ENCODE data around the gene CLSTN3.

CLSTN3 gene

GRCh38 chr12:7129872-7130691, at the start of gene CLSTN3:
Gene CLSTN3 (plus strand): TSS chr12:7130371. CDS start chr12:7130649, 278 bp downstream.
- H3K27ac Mint-ChIP-seq = peak within 1 kb of the TSS; percentile 92

GRCh38 chr12:7081037-7081436, 49.1 kb upstream of the CLSTN3 start:
- Mint-ChIP-seq H3K4me3 (no peak overlapping the region), H3K27ac (no peak overlapping the region), H3K9me3 (peaks cover 6% of the 10 kb centered on the region), H3K36me3 (ENCODE audit: low read depth) (peaks cover 5% of the 10 kb centered on the region), H3K4me1 (ENCODE audit: low read depth) (no peaks in the 10 kb centered on the region), H3K27me3 (ENCODE audit: low read depth) (peaks cover 3% of the 10 kb centered on the region)

More at GRCh38 chr12:7129872-7130691, at the start of gene CLSTN3:
- peaks cover 28% of the 10 kb centered on the region for H3K36me3 Mint-ChIP-seq (ENCODE audit: low read depth)
- no peaks in the 10 kb centered on the region for H3K27me3 Mint-ChIP-seq (ENCODE audit: low read depth)
- no peaks in the 10 kb centered on the region for H3K9me3 Mint-ChIP-seq
- peak within 1 kb of the TSS; percentile 99 for H3K4me3 Mint-ChIP-seq
- H3K4me1 Mint-ChIP-seq (ENCODE audit: low read depth) = peaks cover 34% of the 10 kb centered on the region

- H3K9me3 Mint-ChIP-seq = peaks cover 6% of the 10 kb centered on the region
- no peaks in the 10 kb centered on the region for H3K4me1 Mint-ChIP-seq (ENCODE audit: low read depth)
- peaks cover 5% of the 10 kb centered on the region for H3K36me3 Mint-ChIP-seq (ENCODE audit: low read depth)
- H3K4me3 Mint-ChIP-seq = no peak overlapping the region
- H3K27ac Mint-ChIP-seq = no peak overlapping the region
- peaks cover 3% of the 10 kb centered on the region for H3K27me3 Mint-ChIP-seq (ENCODE audit: low read depth)
These were observed 47.0 kb upstream of the CLSTN3 start for GRCh38 chr12:7083125-7083524.

DNA sequence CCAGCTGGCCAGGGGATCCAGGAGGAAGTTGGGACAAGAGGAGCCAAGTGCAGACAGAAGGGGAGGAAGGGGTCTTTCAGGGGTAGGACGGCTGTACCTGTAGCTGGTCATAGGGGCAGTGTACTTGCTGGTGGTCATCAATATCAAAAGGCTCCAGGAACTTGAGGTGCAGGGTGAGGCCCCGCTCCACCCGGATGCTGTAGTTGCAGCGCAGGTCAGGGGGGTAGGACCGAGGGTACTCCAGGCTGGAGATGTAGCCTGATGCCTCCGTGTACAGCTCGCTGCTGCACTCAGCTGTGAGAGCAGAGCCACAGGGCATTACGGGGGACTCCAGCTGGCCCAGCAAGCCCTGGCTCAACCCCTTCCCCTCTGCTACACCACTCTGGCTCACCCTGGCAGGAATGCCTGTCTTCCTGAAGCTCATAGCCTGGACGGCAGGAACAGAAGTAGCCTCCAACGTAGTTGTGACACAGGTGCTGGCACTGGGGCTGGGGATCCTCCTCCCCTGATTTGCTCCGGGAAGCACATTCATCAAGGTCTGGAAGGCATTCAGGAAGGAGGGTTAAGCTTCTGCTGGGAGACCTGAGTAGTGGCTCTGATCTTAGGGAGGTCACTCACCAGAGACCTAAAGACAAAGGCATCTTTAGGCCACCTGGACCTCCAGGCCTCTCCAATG, 40.8 kb upstream of the CLSTN3 start:
- Mint-ChIP-seq H3K4me3 (no peak overlapping the region), H3K4me1 (ENCODE audit: low read depth) (peaks cover 6% of the 10 kb centered on the region), H3K27ac (no peak overlapping the region), H3K27me3 (ENCODE audit: low read depth) (no peaks in the 10 kb centered on the region), H3K9me3 (no peaks in the 10 kb centered on the region), H3K36me3 (ENCODE audit: low read depth) (no peaks in the 10 kb centered on the region)

- Mint-ChIP-seq H3K27me3 (ENCODE audit: low read depth) (no peaks in the 10 kb centered on the region), H3K36me3 (ENCODE audit: low read depth) (no peaks in the 10 kb centered on the region), H3K4me1 (ENCODE audit: low read depth) (peaks cover 6% of the 10 kb centered on the region), H3K9me3 (no peaks in the 10 kb centered on the region), H3K4me3 (no peak overlapping the region), H3K27ac (no peak overlapping the region)
These were observed 39.8 kb upstream of the CLSTN3 start for GRCh38 chr12:7090222-7090998.

- H3K27ac Mint-ChIP-seq = no peak overlapping the region
- H3K4me3 Mint-ChIP-seq = no peak overlapping the region
- no peaks in the 10 kb centered on the region for H3K36me3 Mint-ChIP-seq (ENCODE audit: low read depth)
- H3K9me3 Mint-ChIP-seq = no peaks in the 10 kb centered on the region
- peaks cover 6% of the 10 kb centered on the region for H3K4me1 Mint-ChIP-seq (ENCODE audit: low read depth)
- H3K27me3 Mint-ChIP-seq (ENCODE audit: low read depth) = no peaks in the 10 kb centered on the region
These were observed 39.0 kb upstream of the CLSTN3 start for GRCh38 chr12:7091171-7091570.

DNA sequence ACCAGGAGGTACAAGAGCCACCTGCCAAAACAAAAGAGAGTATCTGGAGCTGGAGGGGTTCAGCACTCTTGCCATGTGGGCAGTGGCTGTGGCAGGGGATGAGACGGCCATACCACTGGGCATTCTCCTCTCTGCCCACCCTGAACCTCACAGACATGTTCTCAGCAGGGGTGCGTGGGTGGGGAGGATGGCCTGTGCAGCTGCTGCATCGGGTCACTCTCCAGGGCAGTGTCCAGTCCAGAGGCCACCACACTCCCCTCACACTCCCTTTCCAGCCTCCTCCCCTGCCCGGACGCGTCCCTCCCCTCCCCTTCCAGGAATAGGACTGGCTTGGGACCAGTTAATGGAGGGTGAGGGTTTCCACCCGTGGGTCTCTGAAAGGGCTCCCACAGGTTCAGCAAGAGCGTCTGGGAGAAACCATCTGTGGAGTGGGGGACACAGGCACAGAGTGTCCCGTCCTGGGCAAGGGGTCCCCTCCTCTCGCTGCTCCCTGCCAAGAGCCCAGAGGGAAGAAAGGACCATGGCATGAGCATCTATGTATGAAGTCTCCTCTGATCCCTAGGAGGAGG, 38.4 kb upstream of the CLSTN3 start:
- no peaks in the 10 kb centered on the region for H3K27me3 Mint-ChIP-seq (ENCODE audit: low read depth)
- peak overlapping the region; percentile 73 for H3K4me3 Mint-ChIP-seq
- H3K9me3 Mint-ChIP-seq = no peaks in the 10 kb centered on the region
- H3K27ac Mint-ChIP-seq = peak overlapping the region; percentile 47
- H3K36me3 Mint-ChIP-seq (ENCODE audit: low read depth) = peaks cover under 1% of the 10 kb centered on the region
- H3K4me1 Mint-ChIP-seq (ENCODE audit: low read depth) = peaks cover 6% of the 10 kb centered on the region

- H3K9me3 Mint-ChIP-seq = no peaks in the 10 kb centered on the region
- H3K4me1 Mint-ChIP-seq (ENCODE audit: low read depth) = peaks cover 6% of the 10 kb centered on the region
- peak within 1 kb of the TSS; percentile 47 for H3K27ac Mint-ChIP-seq
- H3K27me3 Mint-ChIP-seq (ENCODE audit: low read depth) = no peaks in the 10 kb centered on the region
- H3K4me3 Mint-ChIP-seq = peak within 1 kb of the TSS; percentile 73
- peaks cover 1% of the 10 kb centered on the region for H3K36me3 Mint-ChIP-seq (ENCODE audit: low read depth)
These were observed 37.8 kb upstream of the CLSTN3 start, which contains the start of gene C1R for GRCh38 chr12:7092229-7092985. Gene C1R (minus strand): TSS chr12:7092445. CDS start chr12:7092388, 57 bp downstream.

DNA sequence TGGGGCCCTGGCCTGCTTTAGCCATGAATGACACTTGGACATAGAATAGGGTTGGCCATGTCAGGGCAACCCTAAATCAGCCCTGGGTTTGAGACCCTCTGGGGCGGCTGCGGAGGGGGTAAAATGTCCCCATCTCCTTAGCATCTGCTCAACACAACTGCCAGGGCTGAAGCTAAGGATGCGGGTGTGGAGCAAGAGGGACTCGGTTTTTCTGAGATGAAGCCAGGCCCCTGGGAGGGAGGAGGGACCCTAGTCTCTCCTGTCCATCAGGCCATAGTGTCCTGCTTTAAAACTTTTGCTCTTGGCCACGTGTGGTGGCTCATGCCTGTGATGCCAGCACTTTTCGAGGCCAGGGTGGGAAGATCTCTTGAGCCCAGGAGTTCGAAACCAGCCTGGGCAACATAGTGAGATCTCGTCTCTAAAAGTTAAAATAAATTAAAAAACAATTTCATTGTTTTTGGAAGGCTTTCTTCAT, 37.1 kb upstream of the CLSTN3 start:
- peaks cover 1% of the 10 kb centered on the region for H3K36me3 Mint-ChIP-seq (ENCODE audit: low read depth)
- H3K9me3 Mint-ChIP-seq = no peaks in the 10 kb centered on the region
- H3K27ac Mint-ChIP-seq = no peak overlapping the region
- peaks cover 6% of the 10 kb centered on the region for H3K4me1 Mint-ChIP-seq (ENCODE audit: low read depth)
- no peak overlapping the region for H3K4me3 Mint-ChIP-seq
- no peaks in the 10 kb centered on the region for H3K27me3 Mint-ChIP-seq (ENCODE audit: low read depth)

GRCh38 chr12:7093486-7093885, 36.7 kb upstream of the CLSTN3 start:
- Mint-ChIP-seq H3K4me1 (ENCODE audit: low read depth) (peaks cover 6% of the 10 kb centered on the region), H3K4me3 (no peak overlapping the region), H3K27me3 (ENCODE audit: low read depth) (no peaks in the 10 kb centered on the region), H3K36me3 (ENCODE audit: low read depth) (peaks cover 6% of the 10 kb centered on the region), H3K9me3 (no peaks in the 10 kb centered on the region), H3K27ac (no peak overlapping the region)

GRCh38 chr12:7093892-7094291, 36.3 kb upstream of the CLSTN3 start:
- Mint-ChIP-seq H3K27me3 (ENCODE audit: low read depth) (no peaks in the 10 kb centered on the region), H3K36me3 (ENCODE audit: low read depth) (peaks cover 9% of the 10 kb centered on the region), H3K4me3 (no peak overlapping the region), H3K9me3 (no peaks in the 10 kb centered on the region), H3K27ac (no peak overlapping the region), H3K4me1 (ENCODE audit: low read depth) (peaks cover 6% of the 10 kb centered on the region)

GRCh38 chr12:7096006-7096932, 33.9 kb upstream of the CLSTN3 start:
- Mint-ChIP-seq H3K27me3 (ENCODE audit: low read depth) (no peaks in the 10 kb centered on the region), H3K4me3 (no peak overlapping the region), H3K36me3 (ENCODE audit: low read depth) (peaks cover 13% of the 10 kb centered on the region), H3K4me1 (ENCODE audit: low read depth) (peaks cover 8% of the 10 kb centered on the region), H3K27ac (no peak overlapping the region), H3K9me3 (no peaks in the 10 kb centered on the region)

DNA sequence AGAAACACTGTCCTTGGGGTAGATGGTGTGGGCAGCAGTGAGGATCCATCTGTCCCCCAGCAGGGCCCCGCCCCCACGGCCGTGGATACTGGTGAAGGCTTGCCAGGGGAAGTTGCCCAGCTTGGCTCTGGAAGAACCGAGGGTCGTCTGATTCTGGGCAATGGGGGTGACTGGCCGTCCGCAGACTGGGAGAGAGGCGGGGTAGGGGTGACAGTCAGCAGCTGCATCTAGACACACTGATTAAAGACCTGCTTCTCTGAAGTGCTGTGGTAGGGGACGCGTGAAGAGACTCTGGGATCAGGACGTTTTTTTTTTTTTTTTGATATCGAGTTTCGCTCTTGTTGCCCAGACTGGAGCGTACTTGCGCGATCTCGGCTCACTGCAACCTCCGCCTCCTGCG, 33.2 kb upstream of the CLSTN3 start:
- Mint-ChIP-seq H3K27me3 (ENCODE audit: low read depth) (no peaks in the 10 kb centered on the region), H3K9me3 (no peaks in the 10 kb centered on the region), H3K36me3 (ENCODE audit: low read depth) (peaks cover 13% of the 10 kb centered on the region)

More for the DNA sequence above, 33.2 kb upstream of the CLSTN3 start:
- Mint-ChIP-seq H3K27ac (no peak overlapping the region), H3K4me3 (no peak overlapping the region), H3K4me1 (ENCODE audit: low read depth) (peaks cover 7% of the 10 kb centered on the region)
